Suppressor macrophage treated with lipopolysaccharide for 4 hours (primary cell): ENCODE data around the gene GPC5.
"Not testable (repeated sequence)": the region's sequence is repeated elsewhere in the genome, so short reads cannot be mapped to it uniquely, and the experiment has no call there.

Source experiments
- DNase-seq: peaks from one replicate; pipeline ENCODE4 v3.0.0-alpha.2; 2020

Gene GPC5

DNA sequence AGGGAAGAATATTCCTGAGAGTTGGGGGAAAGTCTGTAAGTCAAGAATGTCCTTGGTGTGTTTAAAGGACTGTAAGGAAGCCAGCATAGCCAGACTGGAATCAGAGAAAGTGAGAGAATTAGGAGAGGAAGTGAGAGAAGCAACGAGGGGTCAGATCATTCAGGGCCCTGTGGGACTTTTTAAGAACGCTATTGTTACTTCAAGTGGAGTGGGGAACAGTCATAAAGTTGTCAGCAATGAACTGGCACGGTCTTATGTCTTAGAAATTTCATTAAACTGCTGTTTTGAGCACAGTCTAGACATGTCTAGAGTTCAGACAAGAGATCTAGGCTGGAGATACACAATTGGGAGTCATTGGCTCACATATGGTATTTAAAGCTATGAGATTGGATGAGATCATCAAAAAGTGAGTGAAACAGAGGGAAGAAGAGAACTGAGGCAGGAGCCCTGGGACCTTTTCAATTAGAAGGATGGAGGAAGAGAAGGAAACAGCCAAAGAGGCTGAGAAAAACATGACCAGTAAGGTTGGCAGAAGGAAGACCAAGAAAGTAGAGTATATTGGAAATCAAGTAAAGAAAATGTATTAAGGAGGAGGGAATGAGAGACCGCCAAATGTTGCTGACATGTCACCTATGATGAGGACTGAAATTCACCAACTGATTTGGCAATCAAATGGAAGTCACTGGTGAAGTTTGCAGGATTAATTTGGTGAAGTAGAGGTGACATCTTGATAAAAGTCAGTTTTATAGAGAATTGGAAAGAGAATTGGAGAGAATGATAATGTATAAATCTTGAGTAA lies 263.5 kb downstream of the GPC5 start:
- no peak for DNase-seq

DNA sequence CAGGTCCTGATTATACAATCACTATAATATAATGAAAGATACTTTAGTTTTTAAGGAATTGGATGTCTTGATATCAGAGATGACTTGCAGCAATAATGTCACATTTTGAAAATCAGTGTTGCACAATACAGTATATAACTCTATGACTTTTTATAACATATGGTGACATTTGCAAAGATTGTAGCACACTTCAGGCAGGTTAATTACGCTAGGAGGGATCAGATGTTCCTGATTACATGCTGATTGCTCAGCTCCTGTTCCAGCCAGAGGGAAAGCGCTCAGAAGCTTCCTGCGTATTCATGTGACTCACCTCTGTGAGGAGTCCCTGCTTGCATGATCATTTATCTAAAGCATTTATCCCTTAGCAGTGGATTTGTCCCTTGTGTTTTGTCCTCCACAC lies 265.6 kb downstream of the GPC5 start:
- DNase-seq: no peak

DNA sequence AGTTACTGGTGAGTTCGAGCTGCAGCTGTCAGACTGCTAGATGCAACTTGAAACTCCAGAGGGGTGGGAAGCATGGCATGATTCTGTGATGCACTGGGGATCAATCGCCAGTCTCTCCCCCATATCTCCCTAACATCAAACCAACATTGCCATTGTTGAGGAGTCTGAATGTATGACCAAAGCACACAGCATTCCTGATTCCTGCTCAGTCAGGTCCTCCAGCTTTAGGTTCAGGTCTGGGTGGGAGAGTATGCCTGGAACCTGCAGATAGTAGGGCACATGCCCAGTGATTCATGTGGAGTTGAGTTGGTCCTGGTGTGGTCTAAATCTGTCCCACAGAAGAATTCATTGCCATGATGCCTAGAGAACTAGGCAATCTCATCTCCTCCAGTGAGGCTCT lies 269.1 kb downstream of the GPC5 start:
- no peak for DNase-seq

DNA sequence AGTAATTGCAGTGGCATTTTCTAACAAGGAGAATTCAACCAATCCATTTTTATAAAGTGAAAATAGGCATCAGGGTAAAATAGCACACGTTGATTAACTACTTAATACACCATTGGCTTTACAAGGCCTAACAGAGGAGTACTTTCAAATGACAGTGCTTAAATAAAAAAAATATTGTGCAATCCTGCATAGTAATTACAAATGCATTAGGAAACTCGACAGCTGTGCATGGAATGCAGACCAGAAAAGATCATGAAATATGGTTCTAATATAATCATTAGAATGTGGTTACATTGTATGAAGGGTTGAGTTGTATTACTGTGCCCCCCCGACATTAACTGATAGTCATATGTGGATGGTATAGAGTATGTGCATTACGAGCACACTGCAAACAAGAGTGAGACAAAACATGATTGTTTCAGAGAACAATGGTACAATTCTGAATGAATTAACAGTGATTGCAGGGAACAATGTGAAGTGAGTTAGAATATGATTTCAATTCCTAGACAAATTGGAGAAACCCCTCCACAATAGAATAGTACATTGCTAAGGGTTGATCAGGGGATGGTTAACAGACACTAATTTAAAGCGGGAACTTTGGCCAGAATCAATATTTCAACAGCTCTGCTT lies 270.6 kb downstream of the GPC5 start:
- DNase-seq: no peak

DNA sequence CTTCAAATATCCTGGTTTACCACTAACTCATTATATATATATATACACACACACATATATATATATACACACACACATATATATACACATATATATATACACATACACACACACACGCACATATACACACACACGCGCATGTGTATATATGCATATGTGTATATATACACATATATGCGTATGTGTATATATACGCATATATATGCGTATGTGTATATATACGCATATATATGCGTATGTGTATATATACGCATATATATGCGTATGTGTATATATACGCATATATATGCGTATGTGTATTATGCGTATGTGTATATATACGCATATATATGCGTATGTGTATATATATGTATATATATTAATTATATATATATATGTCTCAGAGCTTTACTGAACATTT lies 275.9 kb downstream of the GPC5 start:
- DNase-seq: not testable (repeated sequence)

DNA sequence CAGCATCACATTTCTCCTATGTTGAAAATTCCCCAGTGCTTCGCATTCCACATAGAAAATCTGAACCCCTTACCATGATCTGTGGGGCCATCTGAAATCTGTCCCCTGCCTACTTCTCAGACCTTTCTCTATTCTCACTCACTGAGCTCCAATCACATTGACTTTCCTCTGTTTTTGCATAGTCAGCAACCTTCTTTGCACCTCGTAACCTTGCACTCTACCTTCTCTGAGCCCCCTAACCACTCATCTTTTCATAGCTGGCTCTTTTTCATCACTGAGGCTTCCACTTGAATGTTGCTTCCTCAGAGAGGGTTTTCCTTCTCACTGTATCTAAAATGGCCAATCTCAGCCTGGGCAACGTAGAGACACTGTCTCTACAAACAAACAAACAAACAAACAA lies 286.3 kb downstream of the GPC5 start:
- DNase-seq: no peak

DNA sequence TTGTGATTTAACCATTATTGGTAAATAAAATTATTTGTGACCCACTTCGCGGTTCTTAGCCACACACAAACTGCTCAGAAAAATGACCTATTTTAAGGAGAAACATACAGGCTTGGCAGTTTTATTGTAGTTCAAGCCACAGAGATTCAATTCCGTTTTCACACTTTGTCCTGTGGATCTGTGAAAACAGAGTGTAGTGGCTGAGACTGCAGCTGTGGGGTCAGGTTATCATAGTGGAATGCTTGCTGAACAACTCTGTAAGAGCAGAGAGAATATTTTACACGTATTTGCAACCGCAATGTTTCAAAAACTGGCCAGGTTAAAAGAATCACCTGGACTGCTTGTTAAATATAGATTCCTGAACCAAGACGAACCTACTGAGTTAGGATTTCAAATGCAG lies 292.5 kb downstream of the GPC5 start:
- DNase-seq: no peak

DNA sequence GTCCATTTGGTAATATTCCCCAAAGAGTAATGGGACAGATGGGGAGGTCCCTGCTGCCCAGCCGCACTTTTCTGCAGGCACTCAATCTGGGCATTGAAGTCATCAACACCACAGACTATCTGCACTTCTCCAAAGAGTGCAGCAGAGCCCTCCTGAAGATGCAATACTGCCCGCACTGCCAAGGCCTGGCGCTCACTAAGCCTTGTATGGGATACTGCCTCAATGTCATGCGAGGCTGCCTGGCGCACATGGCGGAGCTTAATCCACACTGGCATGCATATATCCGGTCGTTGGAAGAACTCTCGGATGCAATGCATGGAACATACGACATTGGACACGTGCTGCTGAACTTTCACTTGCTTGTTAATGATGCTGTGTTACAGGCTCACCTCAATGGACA lies 295.0 kb downstream of the GPC5 start:
- no peak for DNase-seq

DNA sequence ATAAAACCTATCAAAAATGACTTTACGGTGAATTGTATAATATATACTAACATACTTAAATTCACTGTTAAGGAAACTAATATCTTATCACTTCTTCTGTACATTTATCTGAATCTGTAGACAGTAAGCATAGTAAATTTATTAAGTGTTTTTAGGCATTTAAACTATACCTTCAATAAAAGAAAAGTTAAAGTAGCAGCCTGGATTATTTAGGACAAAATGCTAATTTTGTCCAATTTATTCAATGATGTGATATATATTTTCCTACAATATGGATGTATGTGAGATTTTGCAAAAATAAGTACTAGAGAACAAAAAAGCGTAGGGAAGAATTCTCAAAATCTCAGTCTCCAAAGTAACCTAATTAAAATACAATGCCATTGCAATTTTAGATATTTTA lies 299.9 kb downstream of the GPC5 start:
- no peak for DNase-seq

DNA sequence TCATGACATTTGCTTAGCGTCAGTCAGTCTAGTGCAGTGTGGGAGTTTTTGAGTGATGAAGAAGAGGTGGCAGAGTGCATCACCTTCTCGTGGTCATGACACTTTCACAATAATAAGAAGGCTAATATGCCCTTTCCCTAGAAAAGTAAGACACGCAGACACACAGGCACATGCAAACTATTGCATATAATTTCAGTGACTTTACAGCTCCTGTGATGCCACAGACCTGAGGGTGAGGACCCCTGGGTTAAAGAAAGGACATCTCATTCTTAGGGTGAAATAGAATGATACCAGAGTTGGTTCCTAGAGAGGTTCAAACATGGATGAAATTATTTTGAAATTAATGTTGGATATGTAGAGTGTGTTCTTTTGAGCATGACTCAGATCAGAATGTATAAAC lies 300.3 kb downstream of the GPC5 start:
- no peak for DNase-seq

DNA sequence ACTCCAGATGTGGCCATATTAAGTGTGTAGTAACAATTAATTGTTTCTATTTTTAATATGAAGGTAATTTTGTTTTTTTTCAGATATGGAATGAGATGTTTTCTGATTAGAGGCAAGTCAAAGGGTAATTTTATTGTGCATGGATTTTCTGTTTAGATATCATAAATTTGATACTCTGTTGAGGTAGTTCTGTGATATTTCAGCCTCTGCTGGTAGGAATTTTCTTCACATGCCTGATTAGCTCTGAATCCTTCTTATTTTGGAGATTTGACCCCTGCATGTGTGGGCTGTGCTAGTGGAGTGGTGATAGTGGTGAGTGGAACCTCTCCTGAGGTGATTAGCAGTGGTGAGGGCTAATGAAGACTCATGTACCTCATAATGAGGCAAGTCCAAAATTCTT lies 301.4 kb downstream of the GPC5 start:
- DNase-seq: no peak

DNA sequence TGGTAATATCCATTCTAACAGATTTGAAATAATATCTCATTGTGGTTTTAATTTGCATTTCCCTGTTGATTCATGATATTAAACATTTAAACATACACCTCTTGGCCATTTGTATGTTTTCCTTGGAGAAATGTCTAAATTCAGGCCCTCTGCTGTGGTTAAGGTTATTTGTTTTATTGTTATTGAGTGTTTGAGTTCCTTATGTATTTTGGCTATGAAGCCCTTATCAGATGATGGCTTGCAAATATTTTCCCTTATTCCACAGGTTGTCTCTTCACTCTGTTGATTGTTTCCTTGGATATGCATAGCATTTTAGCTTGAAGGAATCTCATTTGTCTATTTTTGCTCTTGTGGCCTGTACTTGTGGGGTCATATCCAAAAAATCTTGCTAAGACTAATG lies 303.6 kb downstream of the GPC5 start:
- DNase-seq: no peak

DNA sequence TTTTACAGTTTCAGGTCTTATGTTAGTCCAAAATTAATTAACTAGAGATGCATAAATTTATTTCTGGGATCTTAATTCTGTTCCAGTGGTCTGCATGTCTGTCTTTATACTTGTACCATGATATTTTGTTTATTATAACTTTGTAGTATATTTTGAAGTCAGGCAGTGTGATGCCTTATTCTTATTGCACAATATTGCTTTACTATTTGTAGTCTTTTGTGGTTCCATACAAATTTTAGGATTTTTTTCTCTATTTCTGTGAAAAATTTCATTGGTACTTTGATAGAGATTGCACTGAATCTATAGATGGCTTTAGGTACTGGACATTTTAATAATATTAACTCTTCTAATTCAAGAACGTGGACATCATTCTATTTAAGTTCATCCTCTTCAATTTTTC lies 304.0 kb downstream of the GPC5 start:
- no peak for DNase-seq

DNA sequence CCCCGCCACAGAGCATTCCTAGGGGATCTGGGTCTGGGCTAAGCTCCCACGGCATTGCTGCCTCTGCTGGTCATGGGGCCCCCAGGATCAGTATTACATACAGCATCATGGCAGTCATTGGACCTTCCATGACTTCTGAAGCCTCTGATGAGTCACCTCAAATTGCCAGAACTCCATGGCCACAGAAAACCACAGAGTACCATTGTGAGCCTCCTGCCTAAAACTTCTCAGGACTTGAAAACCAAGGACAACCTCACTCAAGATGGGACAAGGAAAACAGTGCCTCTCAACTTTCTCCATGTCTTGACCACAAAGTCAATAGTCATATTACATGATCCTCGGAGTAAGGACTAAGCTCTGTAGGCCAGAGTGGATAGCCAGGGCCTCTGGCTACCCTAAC lies 306.0 kb downstream of the GPC5 start:
- DNase-seq: no peak

DNA sequence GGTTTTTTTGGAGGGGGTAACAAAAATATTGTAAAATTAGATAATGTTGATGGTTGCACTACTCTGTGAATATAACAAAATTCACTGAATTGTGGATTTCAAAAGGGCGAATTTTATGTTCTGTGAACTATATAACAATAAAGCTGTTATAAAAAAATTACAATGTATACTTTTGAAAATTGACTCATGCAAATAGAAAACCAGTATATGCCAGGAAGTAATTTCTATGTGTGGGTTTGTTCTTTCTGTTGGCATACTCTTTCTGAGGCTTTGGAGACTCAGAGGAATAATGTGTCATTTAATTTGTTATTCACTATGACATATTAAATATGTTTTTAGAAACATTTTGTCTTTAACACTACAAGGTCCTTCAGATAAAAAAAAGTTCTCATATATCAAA lies 310.1 kb downstream of the GPC5 start:
- no peak for DNase-seq

DNA sequence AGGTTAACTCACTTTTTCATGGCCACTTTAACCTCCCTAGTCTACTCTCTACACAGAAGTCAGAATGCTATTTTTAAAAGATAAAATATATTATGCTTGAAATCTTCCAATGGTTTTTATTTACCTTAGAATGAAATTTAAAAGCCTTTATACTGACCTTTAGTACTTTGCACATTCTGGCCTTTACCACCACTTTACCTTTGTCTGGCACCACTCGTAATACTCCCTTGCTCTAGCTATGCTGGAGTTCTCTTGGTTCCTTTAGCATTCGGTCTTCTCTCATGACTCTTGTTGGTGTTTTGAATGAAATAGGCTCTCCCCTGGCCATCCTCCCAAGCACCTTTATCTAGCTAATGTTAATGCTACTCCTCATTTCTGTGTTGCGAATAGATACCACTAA lies 310.8 kb downstream of the GPC5 start:
- DNase-seq: no peak

DNA sequence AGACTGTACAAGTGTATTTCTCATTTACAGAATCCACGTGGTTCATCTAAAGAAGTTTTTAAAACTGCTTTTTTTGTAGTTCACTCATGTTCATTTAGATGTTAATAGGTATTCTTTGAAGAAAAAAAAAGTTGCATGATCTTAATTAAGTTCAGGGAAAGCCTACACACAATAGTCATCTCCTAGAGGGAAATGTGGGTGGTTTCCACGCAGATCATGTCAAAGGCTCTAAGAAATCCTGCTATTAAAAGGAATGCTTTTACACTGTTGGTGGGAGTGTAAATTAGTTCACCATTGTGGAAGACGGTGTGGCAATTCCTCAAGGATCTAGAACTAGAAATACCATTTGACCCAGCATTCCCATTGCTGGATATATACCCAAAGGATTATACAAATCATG lies 312.3 kb downstream of the GPC5 start:
- DNase-seq: no peak

DNA sequence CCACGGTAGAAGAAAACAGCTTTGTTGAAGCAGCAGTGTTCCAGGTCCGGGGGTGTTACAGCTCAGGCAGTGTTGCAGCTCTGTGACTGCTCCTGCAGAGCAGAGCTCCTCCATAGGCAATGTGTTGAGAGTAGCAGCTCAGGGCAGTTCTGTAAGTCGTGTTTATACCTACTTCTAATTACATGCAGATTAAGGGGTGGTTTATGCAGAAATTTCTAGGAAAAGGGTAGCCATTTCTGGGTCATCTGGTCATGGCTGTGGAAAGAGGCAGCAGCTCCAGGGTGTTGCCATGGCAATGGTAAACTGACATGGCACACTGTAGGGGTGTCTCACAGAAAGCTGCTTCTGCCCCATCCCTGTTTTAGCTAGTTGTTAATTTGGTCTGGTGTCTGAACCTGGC lies 316.4 kb downstream of the GPC5 start:
- DNase-seq: no peak

DNA sequence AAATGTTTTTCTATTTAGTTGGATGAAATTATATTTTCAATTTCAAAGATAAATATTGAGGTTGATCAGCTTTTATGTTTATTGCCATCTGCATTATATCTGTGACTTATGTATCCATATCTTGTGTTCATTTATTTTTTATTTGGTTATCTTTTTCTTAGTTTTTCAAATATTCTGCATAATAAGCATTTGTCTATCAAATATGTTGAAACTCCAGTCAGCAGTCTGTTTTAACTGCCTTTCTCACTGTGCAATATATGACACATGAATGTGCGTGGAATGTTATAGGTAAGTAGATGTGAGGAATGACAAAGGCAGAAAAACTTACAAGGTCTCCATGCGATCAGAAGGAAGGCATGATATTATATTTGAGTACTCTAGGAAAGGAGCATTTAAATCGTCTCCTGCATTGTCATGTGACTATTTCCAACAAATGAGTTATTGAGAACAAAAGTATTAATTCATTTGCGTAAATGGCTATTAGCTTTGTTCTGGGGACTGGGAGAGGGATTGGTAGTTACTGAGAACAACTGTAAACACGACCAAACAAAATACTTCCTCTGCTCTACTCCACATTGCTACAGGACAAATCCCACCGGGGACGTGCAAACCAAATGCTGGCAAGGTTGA lies 318.1 kb downstream of the GPC5 start:
- DNase-seq: no peak

DNA sequence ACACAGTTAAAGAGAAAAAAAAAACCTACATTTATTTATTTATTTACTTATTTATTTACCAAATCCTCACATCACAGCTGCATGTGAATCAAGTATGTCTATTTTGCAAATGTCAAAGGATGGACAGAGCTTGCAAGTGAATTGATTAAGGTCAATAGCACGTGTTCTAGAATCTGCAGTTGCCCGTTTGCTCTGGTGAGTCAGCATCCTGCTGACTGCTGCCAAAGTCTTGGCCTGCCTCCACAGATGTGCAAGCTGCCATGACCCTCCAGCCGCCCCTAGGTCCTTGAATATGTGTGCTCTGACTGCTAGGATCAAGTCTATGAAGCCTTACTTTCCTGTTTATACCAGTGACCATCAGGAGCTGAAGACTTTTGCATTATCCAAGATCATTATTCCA lies 320.6 kb downstream of the GPC5 start:
- no peak for DNase-seq

DNA sequence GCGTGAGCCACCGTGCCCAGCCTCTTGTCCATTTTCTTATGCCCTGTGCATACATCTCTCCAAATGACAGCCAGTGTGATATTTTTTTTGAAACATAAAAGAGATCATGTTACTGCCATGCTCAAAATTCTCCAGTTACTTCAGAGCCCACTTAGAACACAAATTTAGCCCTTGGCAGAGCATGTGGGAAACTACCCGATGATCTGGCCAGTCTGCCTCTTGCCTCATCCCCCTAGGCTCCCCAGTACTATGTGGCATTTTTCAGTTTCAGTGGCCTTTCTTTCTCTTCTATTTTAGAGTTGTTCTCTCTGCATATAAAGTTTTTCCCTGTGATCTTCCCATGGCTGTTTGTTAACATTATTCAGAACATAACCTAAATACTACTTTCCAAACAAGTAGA lies 323.0 kb downstream of the GPC5 start:
- no peak for DNase-seq

DNA sequence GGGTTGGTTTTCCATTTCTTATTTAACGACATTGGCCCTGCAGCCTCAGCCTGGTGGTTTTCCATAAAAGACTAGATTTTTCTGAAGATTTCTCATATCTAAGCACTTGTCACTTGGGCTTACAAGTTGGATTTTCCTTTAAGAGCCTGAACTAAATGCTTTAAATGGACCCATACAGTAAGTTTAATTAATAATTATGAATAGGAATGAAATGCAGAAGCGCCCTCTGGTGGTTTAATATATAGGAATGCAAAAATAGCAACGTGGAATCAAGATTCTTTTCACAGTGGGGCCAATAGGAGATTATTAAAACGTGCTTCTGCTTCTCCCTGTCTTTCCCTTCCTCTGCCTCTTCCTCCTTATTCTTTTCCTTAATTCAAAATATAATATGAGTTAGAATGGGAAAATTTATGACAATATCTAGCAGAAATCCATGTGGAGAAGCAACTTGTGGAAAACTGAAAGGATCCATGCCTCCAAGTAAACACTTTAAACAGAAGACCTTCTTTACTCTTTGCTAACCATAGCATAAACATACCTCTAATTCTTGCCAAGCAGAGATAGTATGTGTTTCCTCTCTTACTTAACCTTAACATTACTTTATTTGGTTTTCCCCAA lies 324.0 kb downstream of the GPC5 start:
- DNase-seq: peak; percentile 30

DNA sequence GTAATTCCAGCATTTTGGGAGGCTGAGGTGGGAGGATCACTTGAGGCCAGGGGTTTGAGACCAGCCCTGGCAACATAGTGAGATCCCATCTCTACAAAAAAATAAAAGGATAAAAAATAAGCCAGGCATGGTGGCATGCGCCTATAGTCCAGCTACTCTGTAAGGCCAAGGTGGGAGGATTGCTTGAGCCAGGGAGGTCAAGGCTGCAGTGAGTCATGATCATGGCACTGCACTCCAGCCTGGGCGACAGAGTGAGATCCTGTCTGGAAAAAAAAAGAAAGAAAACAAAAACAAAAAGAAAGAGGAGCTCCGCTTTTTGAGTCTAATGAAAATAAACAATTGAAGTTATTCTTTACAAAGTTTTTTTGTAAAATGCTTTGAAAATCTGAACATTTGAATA lies 326.2 kb downstream of the GPC5 start:
- no peak for DNase-seq

DNA sequence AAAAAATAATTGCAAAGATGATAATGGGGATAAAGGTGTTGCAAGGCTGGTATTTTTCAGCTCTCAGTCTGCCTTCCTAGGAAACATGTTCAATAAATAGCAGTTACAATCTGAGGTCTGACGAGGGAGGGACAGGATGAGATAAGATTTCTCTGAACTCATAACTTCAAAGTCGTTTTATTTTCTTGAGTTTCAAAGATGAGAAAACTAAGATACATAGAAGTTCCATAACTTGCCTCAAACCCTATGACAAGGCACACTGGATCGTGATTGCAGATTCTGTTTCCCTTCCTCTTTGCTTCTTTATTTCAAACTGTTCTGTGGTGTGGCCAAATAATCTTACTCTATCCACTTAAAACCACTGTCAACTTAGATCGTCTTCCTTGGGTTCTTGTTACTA lies 327.2 kb downstream of the GPC5 start:
- DNase-seq: no peak
